GM18909 (cell line): ENCODE measurements around the gene STK11.
"Not testable (repeated sequence)": the region's sequence is repeated elsewhere in the genome, so short reads cannot be mapped to it uniquely, and the experiment has no call there.

ENCODE experiments used
- ATAC-seq: cut with Tn5 transposase; IDR thresholded peaks from one replicate; pipeline ENCODE4 v1.9.1; 2021; ENCODE audit warnings: mild to moderate bottlenecking; ENCODE audit not compliant: unreplicated experiment, poor library complexity

The STK11 gene

DNA sequence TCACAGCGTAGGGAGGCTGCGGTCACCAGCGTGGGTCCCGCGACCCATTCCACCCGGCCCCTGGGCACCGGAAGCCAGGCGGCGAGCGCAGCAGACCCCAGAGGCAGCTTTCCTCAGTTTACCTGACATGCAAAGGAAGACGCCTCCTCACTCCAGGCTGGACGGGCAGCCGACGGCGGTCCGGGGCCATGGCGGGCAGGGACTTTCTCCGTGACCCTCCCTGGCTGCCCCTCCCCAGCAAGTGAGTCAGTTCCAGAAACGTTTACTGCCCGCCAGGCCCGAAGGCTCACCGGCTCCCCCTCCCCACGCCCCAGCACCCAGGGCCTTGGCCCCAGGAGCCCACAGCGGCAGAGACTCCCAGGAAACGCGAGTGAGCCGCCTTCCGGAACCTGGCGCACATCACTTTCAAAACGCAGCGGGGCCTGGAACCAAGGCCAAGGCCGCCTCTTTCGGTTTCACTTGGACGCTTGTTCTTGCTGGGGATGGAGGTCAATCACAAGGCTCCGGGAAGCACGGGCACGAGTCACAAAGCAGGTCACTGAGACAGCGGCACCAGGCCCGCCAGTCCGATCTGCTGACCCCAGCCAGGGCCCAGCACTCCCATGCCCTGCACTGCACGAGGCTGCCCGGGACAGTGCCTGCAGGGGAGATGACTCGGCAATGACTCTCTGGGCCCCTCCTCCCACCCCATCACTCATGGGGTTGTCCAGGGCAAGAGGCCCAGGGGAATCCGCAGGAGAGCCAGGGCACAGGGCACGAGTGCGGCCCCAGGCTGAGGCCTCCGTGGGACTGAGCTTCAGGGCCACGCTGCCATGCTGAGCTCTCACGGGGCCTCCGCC, 36.8 kb upstream of the STK11 start:
- no peak for ATAC-seq

DNA sequence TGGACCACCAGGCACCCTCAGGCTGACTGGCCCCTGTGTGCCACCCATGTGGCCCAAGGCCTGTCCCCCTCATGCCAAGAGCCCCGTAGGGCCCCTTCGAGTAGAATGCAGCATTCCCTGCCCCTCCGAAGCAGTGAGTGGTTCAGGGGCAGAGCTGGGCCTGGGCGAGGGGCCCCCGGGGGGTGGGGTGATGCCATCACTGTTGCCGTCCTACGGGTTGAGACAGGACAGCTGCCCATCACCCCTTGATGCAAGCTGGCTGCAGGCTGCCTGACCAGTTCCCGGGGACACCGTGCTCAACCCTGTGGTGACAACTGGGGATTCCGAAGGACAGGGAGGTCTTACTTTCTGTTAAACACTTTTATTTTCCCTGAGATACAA, 36.2 kb upstream of the STK11 start:
- ATAC-seq: no peak

DNA sequence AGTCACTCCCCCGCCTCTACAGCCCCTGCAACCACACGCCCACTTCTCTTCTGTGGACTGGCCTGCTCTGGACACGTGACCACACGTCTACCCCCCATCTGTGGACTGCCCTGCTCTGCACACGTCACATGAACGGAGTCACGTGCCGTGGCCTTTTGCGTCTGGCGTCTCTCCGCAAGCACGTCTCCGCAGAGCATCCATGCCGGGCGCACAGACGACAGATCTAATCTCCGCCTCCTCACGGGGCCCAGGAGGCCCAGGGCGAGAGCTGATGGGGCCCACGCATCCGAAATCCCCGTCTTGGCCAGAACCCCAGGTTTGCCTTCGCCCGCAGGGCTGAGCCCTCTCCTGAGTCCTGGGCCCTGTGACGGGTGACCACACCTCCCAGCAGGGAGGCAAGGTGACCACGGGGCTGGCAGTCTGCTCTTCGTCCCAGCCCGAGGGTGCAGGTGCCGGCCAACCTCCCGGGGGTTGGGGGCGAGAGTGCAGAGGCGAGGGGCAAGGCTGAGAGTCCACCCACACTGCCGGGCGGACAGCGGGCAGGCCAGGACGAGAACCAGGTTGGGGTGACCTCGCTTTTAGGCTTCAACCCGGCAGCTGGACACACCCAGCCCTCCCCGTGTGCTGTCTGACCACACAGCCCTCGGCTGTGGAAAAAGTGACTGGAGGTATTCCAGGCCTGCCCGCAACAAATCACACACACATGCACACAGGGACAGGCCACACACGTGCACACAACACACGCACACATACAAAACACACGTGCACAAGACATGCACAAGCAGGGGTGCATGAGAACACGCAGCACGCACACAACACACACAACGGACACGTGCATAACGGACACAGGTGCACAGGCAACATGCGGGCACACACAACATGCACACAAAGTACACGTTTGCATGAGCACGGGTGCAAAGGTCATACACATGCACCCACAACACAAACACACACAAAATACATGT, 35.4 kb upstream of the STK11 start:
- no peak for ATAC-seq

DNA sequence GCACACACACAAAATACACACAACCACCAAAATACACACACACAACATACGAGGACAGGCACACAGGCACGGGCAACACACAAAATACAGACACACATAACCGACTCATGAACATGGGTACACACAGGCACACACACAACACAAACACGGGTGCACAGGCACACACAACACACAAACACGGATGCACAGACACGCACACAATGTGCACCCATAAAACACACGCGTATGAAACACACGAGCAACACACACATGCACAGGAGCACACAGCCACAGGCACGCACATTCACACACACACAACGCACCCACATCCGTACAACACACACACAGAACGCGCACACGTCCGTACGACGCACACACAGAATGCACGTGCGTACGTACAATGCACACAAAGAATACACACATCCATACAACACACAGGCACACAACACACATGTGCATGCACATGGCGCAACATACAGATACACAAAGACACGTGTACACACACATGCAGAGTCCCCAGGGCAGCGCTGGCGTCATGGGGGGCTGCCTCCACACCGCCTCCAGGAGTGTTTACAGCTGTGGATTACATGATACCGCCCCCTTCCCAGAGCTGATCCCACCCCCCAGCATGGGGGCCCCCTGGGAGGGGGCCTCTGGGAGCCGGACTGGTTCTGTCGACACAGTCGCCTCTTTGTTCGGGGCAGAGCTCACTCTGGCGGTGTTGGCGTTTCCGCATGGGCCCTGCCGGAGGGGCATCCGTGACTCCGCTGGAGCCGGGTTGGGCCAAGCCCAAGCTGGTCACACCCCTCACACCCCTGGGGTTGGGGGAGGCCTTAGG, 34.4 kb upstream of the STK11 start:
- no peak for ATAC-seq

DNA sequence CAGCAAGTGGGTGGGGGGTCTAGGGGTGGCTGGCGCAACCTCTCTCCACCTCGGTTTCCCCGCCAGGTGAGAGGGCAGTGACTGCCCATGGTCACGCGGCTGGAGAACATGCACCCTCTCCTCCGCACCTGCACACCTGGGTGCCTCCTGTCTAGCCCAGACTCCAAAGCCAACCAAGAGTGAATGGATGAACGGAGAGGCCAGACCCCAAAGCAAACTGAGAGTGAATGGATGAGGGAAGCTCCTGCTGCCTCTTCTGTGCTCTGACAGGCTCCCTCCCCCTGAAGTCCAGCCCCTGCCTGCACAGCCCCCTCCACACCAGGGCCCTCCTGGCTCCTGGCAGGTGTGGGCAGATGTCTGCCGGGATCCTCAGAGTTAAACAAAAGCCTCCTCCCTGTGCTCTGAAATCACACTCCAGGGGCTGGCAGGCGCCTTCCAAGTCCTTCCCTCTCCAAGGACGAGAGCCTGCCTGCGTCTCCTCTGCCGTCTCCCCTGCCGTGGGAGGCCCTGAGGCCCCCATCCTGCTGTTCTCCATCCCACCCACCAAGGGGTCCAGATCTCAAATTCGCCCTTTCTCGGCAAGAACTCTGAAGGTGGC, 33.7 kb upstream of the STK11 start:
- no peak for ATAC-seq

DNA sequence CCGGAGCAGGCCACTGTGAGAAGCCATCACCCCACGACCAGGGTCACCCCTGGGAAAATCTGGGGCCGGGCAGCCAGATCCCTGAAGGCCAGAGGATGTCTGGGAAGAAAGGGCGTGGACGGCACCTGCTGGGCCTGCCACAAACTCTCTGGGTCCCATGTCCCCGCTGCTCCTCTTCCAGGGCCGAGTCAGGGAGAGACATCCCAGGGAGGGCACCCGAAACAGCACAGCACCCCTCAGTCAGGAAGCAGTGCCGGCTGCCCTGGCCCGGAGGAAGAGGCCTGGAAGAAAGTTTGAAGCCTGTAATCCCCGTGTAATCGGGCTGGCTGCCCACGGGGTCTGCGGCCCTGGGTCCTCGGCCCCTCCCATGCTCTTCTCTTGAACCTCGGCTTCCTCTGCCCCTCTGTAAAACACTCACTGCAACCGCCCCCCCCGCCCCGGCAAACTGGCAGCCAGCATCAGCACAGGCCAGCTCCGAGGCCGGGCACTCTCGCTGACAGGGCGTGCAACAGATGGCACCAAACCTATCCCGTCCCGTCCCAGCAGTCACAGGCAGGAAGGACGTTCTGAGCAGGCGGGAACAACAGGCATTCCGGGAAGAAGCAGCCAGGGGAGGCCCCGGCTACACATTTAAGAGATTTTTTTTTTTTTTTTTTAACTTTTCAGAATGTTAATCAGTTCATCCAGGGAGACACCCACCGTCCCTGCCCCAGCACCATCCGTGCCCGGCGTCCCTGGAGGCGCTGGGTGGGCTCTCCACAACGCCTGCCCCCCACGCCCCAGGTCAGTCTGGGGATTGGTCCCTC, 33.0 kb upstream of the STK11 start:
- ATAC-seq: no peak

DNA sequence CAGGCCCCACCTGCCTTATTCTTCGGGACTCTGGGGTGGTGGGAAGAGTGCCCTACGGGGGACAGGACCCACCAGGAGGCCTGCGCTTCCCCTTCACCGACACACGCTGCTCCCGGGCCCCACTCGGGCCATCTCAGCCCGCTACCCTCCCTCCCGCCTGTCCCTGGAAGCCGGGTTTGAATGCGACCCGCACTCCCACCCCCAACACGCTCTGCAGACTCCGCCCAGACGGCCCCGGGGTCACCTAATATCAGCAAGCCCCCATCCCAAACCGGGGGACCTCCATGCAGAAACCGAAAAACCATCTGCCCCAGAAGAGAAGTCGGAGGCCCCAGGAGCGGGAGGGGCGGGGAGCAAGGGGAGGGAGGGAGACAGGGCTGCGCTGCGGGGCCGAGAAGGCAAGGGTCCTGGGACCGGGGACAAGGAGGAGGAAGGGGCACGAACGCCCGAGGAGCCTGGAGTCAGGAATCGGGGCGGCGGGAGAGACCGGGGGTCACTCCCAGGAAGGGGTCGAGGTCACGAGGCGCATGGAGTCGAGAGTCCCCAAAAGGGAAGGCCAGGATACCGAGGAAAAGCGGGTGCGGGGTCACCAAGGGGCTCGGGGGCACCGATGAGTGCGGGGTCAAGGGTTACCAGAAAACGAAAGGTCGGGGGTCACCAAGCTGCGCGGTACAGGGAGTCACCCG, 32.3 kb upstream of the STK11 start:
- no peak for ATAC-seq

DNA sequence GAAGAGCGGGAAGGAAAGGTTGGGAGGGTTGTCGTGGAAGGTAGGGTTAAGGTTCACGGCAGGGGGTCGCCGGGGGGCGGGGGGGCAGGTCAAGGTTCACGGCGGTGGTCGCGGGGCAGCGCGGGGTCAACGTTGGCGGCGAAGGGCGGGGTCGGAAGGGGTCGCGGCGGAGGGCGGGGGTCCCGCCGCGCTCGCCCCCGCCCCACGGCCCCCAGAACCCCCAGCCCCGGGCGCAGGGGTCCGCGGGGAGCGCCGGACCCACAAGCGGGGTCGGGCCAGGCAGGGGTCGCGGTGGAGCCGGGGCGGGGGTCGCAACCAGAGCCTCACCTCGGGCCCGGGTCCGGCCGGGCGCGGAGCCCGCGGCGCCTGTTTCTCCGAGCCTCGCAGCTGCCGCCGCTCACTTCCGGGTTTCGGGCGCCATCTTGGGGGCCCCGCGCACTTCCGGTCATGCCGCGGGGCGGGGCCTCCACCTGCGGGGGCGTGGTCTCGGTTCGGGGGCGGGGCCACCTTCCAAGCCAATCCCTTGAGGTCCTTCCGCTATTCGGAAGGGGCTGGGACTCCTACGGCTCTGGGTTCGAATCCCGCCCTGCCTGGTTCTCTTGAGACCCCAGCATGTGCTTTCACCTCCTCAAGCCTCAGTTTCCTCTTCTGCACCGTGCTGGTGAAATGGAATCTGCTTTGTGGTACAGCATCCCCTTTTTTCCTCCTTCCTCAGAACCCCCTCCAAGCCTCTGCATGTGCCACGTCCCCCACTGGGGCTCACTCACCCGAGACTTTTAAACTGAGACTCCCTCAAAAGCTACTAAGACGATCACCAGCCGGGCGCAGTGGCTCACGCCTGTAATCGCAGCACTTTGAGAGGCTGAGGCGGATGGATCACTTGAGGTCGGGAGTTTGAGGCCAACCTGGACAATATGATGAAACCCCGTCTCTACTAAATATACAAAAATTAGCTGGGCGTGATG, 31.5 kb upstream of the STK11 start, which contains the start of gene SBNO2:
SBNO2 (minus strand) TSS at position 424 of the 965 bp plus-strand sequence. CDS start 19,992 bp downstream, outside the sequence.
- ATAC-seq: peak; percentile 62

DNA sequence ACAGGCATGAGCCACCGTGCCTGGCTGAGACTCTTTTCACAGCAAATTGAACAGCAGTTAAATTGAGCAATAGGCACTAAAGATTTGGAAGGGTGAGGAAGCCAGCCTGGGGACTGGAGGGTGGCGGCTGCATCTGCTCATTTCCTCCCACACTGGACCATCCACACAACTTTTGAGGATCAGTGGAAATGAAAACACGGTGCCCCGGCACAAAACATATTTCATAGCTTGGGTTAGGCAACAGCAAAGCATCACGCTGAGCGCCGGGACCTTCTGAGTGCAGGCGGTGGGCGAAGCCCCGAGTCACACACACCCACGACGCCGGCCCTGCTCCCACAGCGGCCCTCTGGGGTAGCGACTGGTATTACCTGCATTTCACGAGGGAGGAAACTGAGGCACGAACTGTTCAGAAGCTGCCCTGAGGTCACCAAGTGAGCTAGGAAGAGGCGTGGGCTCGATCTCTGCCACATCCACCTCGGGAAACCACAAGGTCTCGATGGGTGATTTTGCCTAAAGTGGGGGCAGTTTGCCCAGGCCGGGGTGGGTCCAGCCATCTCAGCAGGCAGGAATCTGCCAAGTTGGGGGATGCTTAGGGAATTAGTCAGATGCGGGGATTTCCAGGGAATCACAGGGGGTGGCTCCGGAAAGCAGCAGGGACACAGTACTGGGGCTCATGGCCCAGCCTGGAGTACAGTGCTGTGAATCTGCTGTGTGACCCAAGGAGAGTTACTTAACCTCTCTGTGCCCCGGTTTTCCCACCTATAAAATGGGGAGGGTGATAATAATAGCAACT, 28.1 kb upstream of the STK11 start:
- ATAC-seq: no peak

DNA sequence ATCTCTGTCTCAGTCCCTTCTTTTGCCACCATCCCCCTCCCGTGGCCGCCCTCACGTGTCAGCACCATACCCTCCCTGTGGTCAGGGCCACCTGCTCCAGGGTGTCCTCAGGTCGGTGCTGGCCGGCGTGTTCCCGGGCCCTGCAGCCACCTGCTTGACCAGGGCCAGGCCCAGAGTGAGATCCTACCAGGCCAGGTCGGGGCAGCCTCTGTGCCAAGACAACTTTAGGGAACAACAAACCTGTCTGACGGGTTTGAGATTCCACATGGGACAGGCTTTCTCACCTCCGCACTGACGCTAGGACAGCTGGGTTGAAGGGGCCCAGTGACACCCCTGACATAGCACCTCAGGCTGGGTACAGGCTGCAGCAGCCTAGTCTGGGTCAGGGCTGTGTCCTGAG, 24.0 kb upstream of the STK11 start:
- no peak for ATAC-seq

DNA sequence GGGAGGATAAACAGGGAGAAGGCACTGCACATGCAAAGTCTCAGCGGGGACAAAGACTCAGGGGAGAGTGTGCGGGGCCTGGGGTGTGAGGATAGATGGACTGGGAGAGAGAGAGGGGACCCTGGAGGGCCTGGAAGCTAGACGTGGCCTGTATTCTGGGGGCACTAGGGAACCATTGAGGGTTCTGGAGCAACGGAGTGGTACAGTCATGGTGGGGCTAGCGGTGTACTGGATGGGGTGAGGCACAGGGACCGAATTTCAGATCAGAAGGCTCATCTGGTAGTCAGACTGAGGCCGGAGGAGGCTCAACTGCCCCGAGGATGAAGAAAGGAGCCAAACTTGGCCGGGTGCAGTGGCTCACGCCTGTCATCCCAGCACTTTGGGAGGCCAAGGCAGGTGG, 23.5 kb upstream of the STK11 start:
- no peak for ATAC-seq

DNA sequence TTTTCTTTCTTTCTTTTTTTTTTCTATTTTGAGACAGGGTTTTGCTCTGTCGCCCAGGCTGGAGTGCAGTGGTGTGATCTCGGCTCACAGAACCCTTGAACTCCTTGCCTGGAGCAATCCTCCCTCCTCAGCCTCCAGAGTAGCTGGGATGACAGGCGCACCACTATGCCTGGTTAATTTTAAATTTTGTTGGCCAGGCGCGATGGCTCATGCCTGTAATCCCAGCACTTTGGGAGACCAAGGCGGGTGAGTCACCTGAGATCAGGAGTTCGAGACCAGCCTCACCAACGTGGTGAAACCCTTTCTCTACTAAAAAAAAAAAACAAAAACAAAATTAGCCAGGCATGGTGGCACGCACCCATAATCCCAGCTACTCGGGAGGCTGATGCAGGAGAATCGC, 22.9 kb upstream of the STK11 start:
- ATAC-seq: no peak

DNA sequence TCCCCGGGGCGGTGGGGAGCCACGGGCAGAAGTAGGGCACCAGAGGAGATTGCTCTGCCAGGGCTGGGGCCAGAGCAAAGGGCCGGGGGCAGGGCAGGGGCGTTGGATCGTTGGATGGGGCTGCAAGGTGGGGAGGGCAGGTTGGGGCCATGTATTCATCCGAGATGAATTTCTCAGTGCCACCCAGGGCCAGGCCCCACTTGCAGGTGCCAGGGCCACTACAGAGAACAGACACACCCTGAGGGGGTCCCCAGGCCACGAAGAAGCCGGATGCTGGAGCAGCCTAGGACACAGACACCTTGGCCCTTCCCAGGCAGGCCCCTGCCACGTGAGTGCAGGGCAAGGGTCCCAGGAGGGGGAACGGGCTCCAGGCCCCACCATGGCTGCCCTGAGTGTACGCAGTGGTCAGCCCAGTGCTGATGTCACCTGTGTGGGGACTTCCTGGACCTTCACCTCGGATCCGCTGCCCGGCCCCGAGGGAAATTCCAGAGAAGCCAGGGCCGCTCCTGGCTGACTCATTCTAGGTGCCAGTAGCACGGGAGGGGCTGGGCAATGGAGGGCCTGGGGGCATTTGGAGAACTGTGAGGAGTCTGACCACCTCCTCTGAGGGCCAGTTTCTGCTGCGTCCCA, 21.9 kb upstream of the STK11 start:
- peak; percentile 59 for ATAC-seq

DNA sequence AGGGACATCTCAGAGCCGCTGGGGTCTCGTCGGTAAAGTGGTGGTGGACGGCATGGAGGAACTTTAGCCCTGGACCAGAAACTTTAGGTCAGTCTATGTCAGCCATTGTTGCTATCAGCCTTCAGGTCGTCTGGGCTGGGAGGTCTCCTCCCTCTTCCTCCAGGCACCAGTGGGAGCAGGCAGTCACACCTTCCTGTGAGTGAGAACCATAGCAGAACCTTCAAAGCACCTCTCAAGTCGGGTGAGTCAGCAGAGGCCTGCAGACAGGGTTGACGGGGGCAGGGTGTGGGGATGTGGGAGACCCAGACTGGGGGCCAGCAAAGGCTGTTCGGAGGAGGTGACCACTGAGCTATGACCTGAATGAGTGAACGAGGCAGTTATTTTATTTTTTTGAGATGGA, 16.2 kb upstream of the STK11 start:
- no peak for ATAC-seq

DNA sequence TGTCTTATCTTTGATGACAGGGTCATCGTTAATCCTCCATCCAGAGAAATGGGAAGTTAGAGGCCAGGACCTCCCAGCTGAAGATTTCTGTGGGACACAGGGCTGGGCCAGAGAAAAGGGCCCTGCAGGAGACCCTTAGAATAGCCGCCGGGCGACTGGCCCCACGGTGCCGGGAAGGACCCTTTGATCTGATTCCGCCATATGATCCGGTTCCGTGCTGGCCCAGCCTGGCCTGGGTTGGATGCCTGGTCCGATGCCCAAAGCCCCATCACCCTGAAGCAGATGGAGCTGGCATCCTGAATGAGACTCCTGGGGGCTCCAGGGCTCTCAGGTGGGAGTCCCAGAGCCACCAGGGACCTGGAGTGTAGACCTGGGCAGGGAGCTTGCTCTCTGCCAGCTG, 6.0 kb upstream of the STK11 start:
- no peak for ATAC-seq

DNA sequence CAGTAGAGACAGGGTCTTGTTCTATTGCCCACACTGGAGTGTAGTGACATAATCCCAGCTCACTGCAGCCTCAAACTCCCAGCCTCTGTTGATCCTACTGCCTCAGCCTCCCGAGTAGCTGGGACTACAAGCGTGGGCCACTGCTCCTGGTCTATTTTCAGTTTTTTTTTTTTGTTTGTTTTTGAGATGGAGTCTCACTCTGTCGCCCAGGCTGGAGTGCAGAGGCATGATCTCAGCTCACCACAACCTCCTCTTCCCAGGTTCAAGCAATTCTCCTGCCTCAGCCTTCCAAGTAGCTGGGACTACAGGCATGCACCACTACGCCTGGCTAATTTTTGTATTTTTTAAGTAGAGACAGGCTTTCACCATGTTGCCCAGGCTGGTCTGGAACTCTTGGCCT, 5.0 kb upstream of the STK11 start:
- ATAC-seq: not testable (repeated sequence)
